PFSK-1 (cell line): Measurements from ENCODE around the gene MRPL50.

ENCODE experiments used
- POLR2AphosphoS5 ChIP-seq: IDR thresholded peaks from 2 replicates; pipeline ENCODE4 v1.6.1; 2012; ENCODE audit warnings: low read depth, mild to moderate bottlenecking, control low read depth, low read length, moderate library complexity
- REST ChIP-seq, 2 experiments: IDR thresholded peaks; 2 replicates each; pipeline versions ENCODE4 v1.6.1 to v1.8.0; 2011 to 2012; ENCODE audit warnings: low read depth in 2 of 2, low read length in 2 of 2, control low read depth in 1 of 2, inconsistent platforms in 1 of 2, mild to moderate bottlenecking in 1 of 2, moderate library complexity in 1 of 2; ENCODE audit not compliant: insufficient read depth in 1 of 2

- TF ChIP-seq REST (IDR thresholded peaks at IDR 0.05; ENCODE audit: insufficient read depth in 1 of 2, low read depth in 2 of 2, low read length in 2 of 2) = no peak
- TF ChIP-seq POLR2AphosphoS5 = no peak
Observed at GRCh38 chr9:101388507-101388993, 9.9 kb downstream of the MRPL50 start.
